Measurements from ENCODE around the gene CDY2B. TPM values are rescaled to one million over a fixed set of nuclear protein-coding genes. Genes with fewer than 3 reads are reported as not detected.
"Not testable (repeated sequence)": the region's sequence is repeated elsewhere in the genome, so short reads cannot be mapped to it uniquely, and the experiment has no call there.

Gene CDY2B
- polyA plus RNA-seq, 1 of the 3 experiments (the other 2 are of a cell fraction), result not detected

DNA sequence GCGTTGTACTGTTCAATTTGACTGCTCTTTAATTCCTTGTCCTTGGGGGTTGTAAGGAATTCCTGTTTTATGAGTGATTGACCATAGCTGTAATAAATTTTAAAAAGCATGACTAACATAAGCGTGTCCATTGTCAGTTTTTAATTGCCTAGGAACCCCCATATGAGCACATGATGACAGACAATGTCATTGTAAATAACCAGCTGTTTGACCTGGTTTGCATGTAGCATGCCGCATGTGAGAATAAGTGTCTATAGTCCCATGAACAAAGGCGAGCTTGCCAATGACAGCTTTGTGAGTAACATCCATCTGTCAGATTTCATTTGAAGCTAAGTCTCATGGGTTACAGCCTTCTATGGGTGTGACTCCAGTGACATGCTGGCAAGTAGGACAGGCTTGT is 30.9 kb downstream of the CDY2B start:
- H3K9me3 ChIP-seq; H3F3A ChIP-seq (replicated peaks; ENCODE audit: insufficient read depth); DNase-seq; CTCF ChIA-PET; H3K4me2 ChIP-seq; H3K36me3 ChIP-seq (replicated peaks in 1 of 2; ENCODE audit: control insufficient read depth in 1 of 2, insufficient read depth in 2 of 2, low read length in 1 of 2); H3K79me2 ChIP-seq (ENCODE audit: insufficient read depth); H3K4me1 ChIP-seq (ENCODE audit: control insufficient read depth in 1 of 2, insufficient read depth in 2 of 2, low read depth in 1 of 2, low read length in 1 of 2); H3K27ac ChIP-seq (ENCODE audit: low read depth in 2 of 2, low read length in 1 of 2); H3K27me3 ChIP-seq (ENCODE audit: insufficient read depth); H3K4me3 ChIP-seq (ENCODE audit: low read depth in 2 of 2, low read length in 1 of 2); POLR2A ChIA-PET; H4K20me1 ChIP-seq (ENCODE audit: insufficient read depth); H3K9me2 ChIP-seq; H3K9ac ChIP-seq; H2AFZ ChIP-seq (ENCODE audit: low read depth): not testable (repeated sequence)
- no CpG with 5 or more reads among the region's 4 CpGs for WGBS (ENCODE audit: low lambda C conversion rate)

DNA sequence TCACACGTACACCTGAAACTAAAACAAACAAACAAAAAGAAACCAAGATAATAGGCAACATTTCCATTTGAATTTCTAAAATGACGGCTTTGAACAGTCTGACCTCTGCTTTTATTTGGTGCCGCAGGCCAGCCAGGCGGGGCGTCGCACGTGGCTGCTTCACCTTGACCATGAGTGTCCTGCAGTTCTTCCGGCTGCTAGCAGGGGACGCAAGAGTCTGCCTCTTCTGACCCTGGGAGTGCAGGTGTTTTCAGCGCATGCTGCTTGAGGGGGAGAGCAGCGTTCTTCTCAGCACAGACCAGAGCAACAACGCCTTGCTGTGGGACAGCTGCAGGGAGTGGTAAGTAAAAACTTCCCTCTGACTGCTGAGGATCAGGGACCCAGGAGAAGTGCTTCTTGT is 47.9 kb downstream of the CDY2B start:
- H3K36me3 ChIP-seq (replicated peaks in 1 of 2; ENCODE audit: control insufficient read depth in 1 of 2, insufficient read depth in 2 of 2, low read length in 1 of 2); CTCF ChIA-PET; H3K27me3 ChIP-seq (ENCODE audit: insufficient read depth); DNase-seq; H2AFZ ChIP-seq (ENCODE audit: low read depth); H3K4me2 ChIP-seq; H3K4me1 ChIP-seq (ENCODE audit: control insufficient read depth in 1 of 2, insufficient read depth in 2 of 2, low read depth in 1 of 2, low read length in 1 of 2); H3K27ac ChIP-seq (ENCODE audit: low read depth in 2 of 2, low read length in 1 of 2); H3K79me2 ChIP-seq (ENCODE audit: insufficient read depth); H3F3A ChIP-seq (replicated peaks; ENCODE audit: insufficient read depth); POLR2A ChIA-PET; H4K20me1 ChIP-seq (ENCODE audit: insufficient read depth); H3K9me2 ChIP-seq; H3K9me3 ChIP-seq; H3K4me3 ChIP-seq (ENCODE audit: low read depth in 2 of 2, low read length in 1 of 2); H3K9ac ChIP-seq: not testable (repeated sequence)
- WGBS (ENCODE audit: low lambda C conversion rate), result no CpG with 5 or more reads among the region's 12 CpGs

Other genes starting within 250 kb of the CDY2B start
- gene CDY2A, start 145.6 kb upstream of the CDY2B start, polyA plus RNA-seq (2012; rRNA removed), result not detected in 2 replicates